GM12878 (cell line): ENCODE measurements around the gene SRSF2. TPM values are rescaled to one million over a fixed set of nuclear protein-coding genes. Genes with fewer than 3 reads are reported as not detected.
A peak's percentile ranks its signal among the peaks of the same experiment; 100 is the strongest.

Experiments
- ATAC-seq: fragments of 200-7000 bp; cut with Tn5 transposase; 3 replicates; pipeline ENCODE4 v1.9.1; 2020; ENCODE audit warnings: mild to moderate bottlenecking, moderate library complexity
- BruUV-seq: library from RNA; stranded (reverse); fragments of 400-500 nt; replicated peaks from 2 replicates; lab custom pipeline; 2021; lab: Mats Ljungman, UMichigan
- CTCF ChIA-PET: fragments of 300-600 bp; sonication (Branson Sonifier 250); formaldehyde crosslinking; extraction: SDS; loops from one replicate; lab custom pipeline; 2021; ENCODE audit warnings: inconsistent platforms; lab: Yijun Ruan, JAX
- POLR2A ChIA-PET: fragments of 350-600 bp; formaldehyde crosslinking; extraction: SDS; loops from one replicate; lab custom pipeline; 2021; ENCODE audit warnings: inconsistent platforms; lab: Charles Lee
- RAD21 ChIA-PET: fragments of 300-600 bp; sonication (Branson Sonifier 250); formaldehyde crosslinking; loops from one replicate; lab custom pipeline; 2023; ENCODE audit warnings: antibody characterized with exemption; ENCODE audit not compliant: unreplicated experiment; lab: Charles Lee
- SMC1A ChIA-PET: fragments of 300-600 bp; sonication (Branson Sonifier 250); formaldehyde crosslinking; loops from one replicate; lab custom pipeline; 2023; ENCODE audit not compliant: unreplicated experiment, uncharacterized antibody; lab: Charles Lee
- DNase-seq: peaks from one replicate; pipeline ENCODE4 v3.0.0-alpha.2; 2011; ENCODE audit warnings: low read depth, low spot score
- FAIRE-seq: peaks from 3 replicates; lab custom pipeline; 2011; peaks lifted over from hg19 to GRCh38; lab: Jason Lieb, UNC
- H2AFZ ChIP-seq: 2 replicates; pipeline ENCODE4 v1.6.0; 2011; ENCODE audit warnings: low read depth, low read length, control low read depth; ENCODE audit not compliant: control insufficient read depth
- H3K27ac ChIP-seq: 2 replicates; pipeline ENCODE4 v1.5.1; 2011; ENCODE audit warnings: control low read depth; ENCODE audit not compliant: control insufficient read depth, insufficient read depth
- H3K27me3 ChIP-seq, 2 experiments: replicated peaks in 1 of 2; 2 replicates each; pipeline versions ENCODE4 v1.6.0 to v1.6.1; 2011; ENCODE audit warnings: low read length in 1 of 2; ENCODE audit not compliant: control insufficient read depth in 2 of 2, insufficient read depth in 2 of 2
- H3K36me3 ChIP-seq, 2 experiments: 2 replicates each; pipeline ENCODE4 v1.5.1; 2011; ENCODE audit warnings: low read length in 1 of 2; ENCODE audit not compliant: control insufficient read depth in 2 of 2, insufficient read depth in 2 of 2
- H3K4me1 ChIP-seq: 2 replicates; pipeline ENCODE4 v1.6.1; 2011; ENCODE audit warnings: mild to moderate bottlenecking, low read length, moderate library complexity, mixed read lengths; ENCODE audit not compliant: control insufficient read depth, insufficient read depth
- H3K4me2 ChIP-seq: 2 replicates; pipeline ENCODE4 v1.6.0; 2011; ENCODE audit warnings: control low read depth; ENCODE audit not compliant: control insufficient read depth, insufficient read depth
- H3K4me3 ChIP-seq: fragments of 200-600 bp; sonication (generic); 2 replicates; pipeline ENCODE4 v1.5.1; 2016
- H3K79me2 ChIP-seq: 2 replicates; pipeline ENCODE4 v1.6.0; 2011; ENCODE audit warnings: low read length; ENCODE audit not compliant: control insufficient read depth, insufficient read depth
- H3K9ac ChIP-seq: 2 replicates; pipeline ENCODE4 v1.8.0; 2011; ENCODE audit warnings: low read length, control low read depth, mixed read lengths; ENCODE audit not compliant: control insufficient read depth, insufficient read depth
- H3K9me3 ChIP-seq: replicated peaks from 3 replicates; pipeline ENCODE4 v1.5.1; 2011; ENCODE audit warnings: mild to moderate bottlenecking, low read length; ENCODE audit not compliant: control insufficient read depth, insufficient read depth
- H4K20me1 ChIP-seq: 2 replicates; pipeline ENCODE4 v1.6.0; 2011; ENCODE audit not compliant: control insufficient read depth, insufficient read depth
- ETV6 ChIP-seq, 2 experiments: fragments of 450-650 bp in 1 of 2; IDR thresholded peaks in 1 of 2; conservative IDR thresholded peaks in 1 of 2; 2 replicates each; pipeline ENCODE4 v1.6.1; 2014; ENCODE audit warnings: antibody characterized with exemption in 1 of 2, borderline replicate concordance in 1 of 2, low read depth in 1 of 2, mild to moderate bottlenecking in 1 of 2, moderate library complexity in 1 of 2
- HDGF ChIP-seq: fragments of 450-650 bp; IDR thresholded peaks from 2 replicates; pipeline ENCODE4 v1.6.1; 2016; ENCODE audit warnings: antibody characterized with exemption
- IKZF2 ChIP-seq, 2 experiments: fragments of 450-650 bp; IDR thresholded peaks; 2 replicates each; pipeline ENCODE4 v1.6.1; 2017; ENCODE audit warnings: mild to moderate bottlenecking in 2 of 2, moderate library complexity in 2 of 2
- NBN ChIP-seq: fragments of 450-650 bp; IDR thresholded peaks from 2 replicates; pipeline ENCODE4 v1.6.1; 2016
- PML ChIP-seq: IDR thresholded peaks from 2 replicates; pipeline ENCODE4 v1.6.1; 2012; ENCODE audit warnings: low read length, inconsistent platforms
- RUNX3 ChIP-seq: IDR thresholded peaks from 2 replicates; pipeline ENCODE4 v1.6.1; 2012; ENCODE audit warnings: low read length, inconsistent platforms
- WGBS: methylation state at CpG from one replicate; pipeline ENCODE4 v1.1.6; 2016; ENCODE audit warnings: low lambda C conversion rate; ENCODE audit not compliant: insufficient replicate concordance, insufficient coverage; ENCODE audit errors: missing lambda C conversion rate; 5-methylcytosine and 5-hydroxymethylcytosine counted together
- in situ Hi-C: fragments of 300-500 bp; cut with MboI; formaldehyde crosslinking; loops from 9 replicates; pipeline ENCODE4 v1.14.3; 2018; ENCODE audit warnings: mixed read lengths
- intact Hi-C: fragments of 100-400 bp; cut with micrococcal nuclease; formaldehyde crosslinking; loops from one replicate; pipeline ENCODE4 v1.14.2; 2022; ENCODE audit not compliant: unreplicated experiment
- polyA plus RNA-seq, 11 experiments: library from polyadenylated mRNA; depleted of rRNA in 4 of 11; unstranded in 6 of 11; stranded (reverse) in 5 of 11; fragments of >200 nt; fragmentation: Nextera tagmentation in 4 of 11; fragmentation: Illumina TruSeq in 1 of 11; extraction: Ambion mirVana in 4 of 11; extraction: Trizol in 1 of 11; gene quantifications; 1 replicate in 1 of 11; 2 replicates in 10 of 11; pipeline versions ENCODE4 v1.2.1 to v1.2.3, GENCODE V29; 2011 to 2016; ENCODE audit warnings: inconsistent platforms in 2 of 11, missing spikeins in 2 of 11, low read depth in 1 of 11
- total RNA-seq, 4 experiments: library from RNA; depleted of rRNA in 3 of 4; stranded (reverse); fragments of >200 nt in 3 of 4; fragmentation: Illumina TruSeq in 1 of 4; extraction: Trizol in 1 of 4; gene quantifications; 2 replicates each; pipeline versions ENCODE4 v1.2.1 to v1.2.3, GENCODE V29; 2013 to 2021
- TF ChIP-seq, protein P1 (sequence below): fragments of 450-650 bp; IDR thresholded peaks from 2 replicates; pipeline ENCODE4 v1.6.1; 2016; ENCODE audit warnings: mild to moderate bottlenecking
- TF ChIP-seq, protein P2 (sequence below): fragments of 450-650 bp; IDR thresholded peaks from 2 replicates; pipeline ENCODE4 v1.6.1; 2017; ENCODE audit warnings: borderline replicate concordance
- TF ChIP-seq, protein P3 (sequence below): fragments of 450-650 bp; formaldehyde crosslinking; IDR thresholded peaks from 2 replicates; pipeline ENCODE4 v1.5.0; 2022; ENCODE audit warnings: mild to moderate bottlenecking, missing genetic modification characterization
- TF ChIP-seq, protein P4 (sequence below): fragments of 450-650 bp; IDR thresholded peaks from 2 replicates; pipeline ENCODE4 v1.6.1; 2017; ENCODE audit warnings: mild to moderate bottlenecking
- TF ChIP-seq, protein P5 (sequence below): fragments of 450-650 bp; IDR thresholded peaks from 2 replicates; pipeline ENCODE4 v1.6.1; 2017; ENCODE audit warnings: low read depth, mild to moderate bottlenecking, moderate library complexity

The SRSF2 gene
- total and polyA plus RNA-seq, 10 of the 15 experiments (the other 5 are each of a cell fraction or from before 2014, with no cell fraction given) = 225 to 795 (median 410) TPM

DNA sequence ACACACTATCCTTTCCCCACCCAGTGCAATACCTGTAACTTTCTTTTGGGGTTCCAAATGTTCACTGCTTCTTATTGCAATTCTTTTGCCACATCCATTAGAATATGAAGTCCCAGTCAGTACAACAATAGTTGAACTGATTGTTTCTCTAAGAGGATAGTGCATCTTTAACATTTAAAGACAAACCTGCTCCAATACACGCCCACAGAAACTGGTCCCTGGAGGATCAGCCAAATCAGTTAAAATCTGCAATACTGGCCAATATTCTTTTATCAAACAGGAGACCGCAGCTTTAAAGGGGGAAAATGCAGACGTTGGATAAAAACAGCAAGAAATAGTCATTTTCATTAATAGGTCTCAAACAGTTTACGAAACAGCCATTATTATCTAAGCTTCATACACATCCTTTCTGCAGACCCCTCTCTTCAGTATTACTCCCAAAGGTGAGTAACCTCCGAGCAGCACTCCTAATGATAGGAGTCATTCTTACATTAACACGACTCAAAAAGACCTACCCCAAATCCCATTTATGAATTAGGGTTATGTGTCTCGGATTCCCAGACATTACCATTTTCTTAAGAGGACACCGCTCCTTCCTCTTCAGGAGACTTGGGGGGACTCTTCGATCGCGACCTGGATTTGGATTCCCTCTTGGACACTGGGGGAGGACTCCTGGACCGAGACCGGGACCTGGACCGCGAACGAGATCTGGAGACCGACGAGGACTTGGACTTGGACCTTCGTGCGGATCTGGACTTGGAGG is 1.4 kb downstream of the SRSF2 start:
- no TSS peak for BruUV-seq
- peak overlapping the region; percentile 87 for H3K4me3 ChIP-seq
- peaks cover 78% of the 10 kb centered on the region for H3K79me2 ChIP-seq
- FAIRE-seq (peak; percentile 56), DNase-seq (no peak), ATAC-seq (no peak)
- H3K36me3 ChIP-seq = peaks cover 8 to 33% of the 10 kb centered on the region in 2 experiments
- peak overlapping the region; percentile 89 for H3K27ac ChIP-seq
- intact Hi-C loops = loop anchor here (1.0 to 10.0 kb wide), 2 partner anchors 8 to 349 kb away; no protein-coding TSS in a partner anchor
- ChIA-PET POLR2A (interaction anchor here (6.4 kb wide), 1 partner anchor 9 kb away, joined by 60 read pairs; the partner anchor contains the start of genes JMJD6 and METTL23), CTCF (interaction anchor here (0.5 to 1.5 kb wide), 8 partner anchors 9 to 1326 kb away, joined by 3 to 12 read pairs (median 3); partner anchors contain the start of genes JMJD6 and METTL23), SMC1A (interaction anchor here (1.1 to 2.1 kb wide), 2 partner anchors 8 to 89 kb away, joined by 3 to 9 read pairs; no protein-coding TSS in a partner anchor), RAD21 (no interaction called here)
- H3K4me2 ChIP-seq = peak overlapping the region; percentile 75
- H2AFZ ChIP-seq = no peak overlapping the region
- in situ Hi-C loops = no loop called here
- WGBS = under 1% methylated on average over 20 of the region's 20 CpGs
- peak overlapping the region; percentile 97 for H3K9ac ChIP-seq
- no peaks in the 10 kb centered on the region; the same call in 2 of the 3 replicates for H3K9me3 ChIP-seq
- no peaks in the 10 kb centered on the region for H3K27me3 ChIP-seq
- H4K20me1 ChIP-seq = no peaks in the 10 kb centered on the region; the same call in 1 of the 2 replicates
- no peaks in the 10 kb centered on the region; the same call in none of the 2 replicates for H3K4me1 ChIP-seq
- no peak for TF ChIP-seq ETV6 (conservative IDR thresholded peaks at IDR 0.05 in 1 of 2, IDR thresholded peaks at IDR 0.05 in 1 of 2; ENCODE audit: borderline replicate concordance in 1 of 2, low read depth in 1 of 2)
- 0 out of 2 replicates have a peak, but pooled peaks have one; percentile 20 for TF ChIP-seq NBN
- peak; percentile 86; the same call in 1 of the 2 replicates for TF ChIP-seq HDGF
- TF ChIP-seq, protein P1, sequence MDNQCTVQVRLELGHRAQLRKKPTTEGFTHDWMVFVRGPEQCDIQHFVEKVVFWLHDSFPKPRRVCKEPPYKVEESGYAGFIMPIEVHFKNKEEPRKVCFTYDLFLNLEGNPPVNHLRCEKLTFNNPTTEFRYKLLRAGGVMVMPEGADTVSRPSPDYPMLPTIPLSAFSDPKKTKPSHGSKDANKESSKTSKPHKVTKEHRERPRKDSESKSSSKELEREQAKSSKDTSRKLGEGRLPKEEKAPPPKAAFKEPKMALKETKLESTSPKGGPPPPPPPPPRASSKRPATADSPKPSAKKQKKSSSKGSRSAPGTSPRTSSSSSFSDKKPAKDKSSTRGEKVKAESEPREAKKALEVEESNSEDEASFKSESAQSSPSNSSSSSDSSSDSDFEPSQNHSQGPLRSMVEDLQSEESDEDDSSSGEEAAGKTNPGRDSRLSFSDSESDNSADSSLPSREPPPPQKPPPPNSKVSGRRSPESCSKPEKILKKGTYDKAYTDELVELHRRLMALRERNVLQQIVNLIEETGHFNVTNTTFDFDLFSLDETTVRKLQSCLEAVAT = peak; percentile 35
- TF ChIP-seq, protein P2, sequence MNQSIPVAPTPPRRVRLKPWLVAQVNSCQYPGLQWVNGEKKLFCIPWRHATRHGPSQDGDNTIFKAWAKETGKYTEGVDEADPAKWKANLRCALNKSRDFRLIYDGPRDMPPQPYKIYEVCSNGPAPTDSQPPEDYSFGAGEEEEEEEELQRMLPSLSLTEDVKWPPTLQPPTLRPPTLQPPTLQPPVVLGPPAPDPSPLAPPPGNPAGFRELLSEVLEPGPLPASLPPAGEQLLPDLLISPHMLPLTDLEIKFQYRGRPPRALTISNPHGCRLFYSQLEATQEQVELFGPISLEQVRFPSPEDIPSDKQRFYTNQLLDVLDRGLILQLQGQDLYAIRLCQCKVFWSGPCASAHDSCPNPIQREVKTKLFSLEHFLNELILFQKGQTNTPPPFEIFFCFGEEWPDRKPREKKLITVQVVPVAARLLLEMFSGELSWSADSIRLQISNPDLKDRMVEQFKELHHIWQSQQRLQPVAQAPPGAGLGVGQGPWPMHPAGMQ = no peak
- peak; percentile 5; the same call in 1 of the 2 replicates for TF ChIP-seq RUNX3
- TF ChIP-seq, protein P3, sequence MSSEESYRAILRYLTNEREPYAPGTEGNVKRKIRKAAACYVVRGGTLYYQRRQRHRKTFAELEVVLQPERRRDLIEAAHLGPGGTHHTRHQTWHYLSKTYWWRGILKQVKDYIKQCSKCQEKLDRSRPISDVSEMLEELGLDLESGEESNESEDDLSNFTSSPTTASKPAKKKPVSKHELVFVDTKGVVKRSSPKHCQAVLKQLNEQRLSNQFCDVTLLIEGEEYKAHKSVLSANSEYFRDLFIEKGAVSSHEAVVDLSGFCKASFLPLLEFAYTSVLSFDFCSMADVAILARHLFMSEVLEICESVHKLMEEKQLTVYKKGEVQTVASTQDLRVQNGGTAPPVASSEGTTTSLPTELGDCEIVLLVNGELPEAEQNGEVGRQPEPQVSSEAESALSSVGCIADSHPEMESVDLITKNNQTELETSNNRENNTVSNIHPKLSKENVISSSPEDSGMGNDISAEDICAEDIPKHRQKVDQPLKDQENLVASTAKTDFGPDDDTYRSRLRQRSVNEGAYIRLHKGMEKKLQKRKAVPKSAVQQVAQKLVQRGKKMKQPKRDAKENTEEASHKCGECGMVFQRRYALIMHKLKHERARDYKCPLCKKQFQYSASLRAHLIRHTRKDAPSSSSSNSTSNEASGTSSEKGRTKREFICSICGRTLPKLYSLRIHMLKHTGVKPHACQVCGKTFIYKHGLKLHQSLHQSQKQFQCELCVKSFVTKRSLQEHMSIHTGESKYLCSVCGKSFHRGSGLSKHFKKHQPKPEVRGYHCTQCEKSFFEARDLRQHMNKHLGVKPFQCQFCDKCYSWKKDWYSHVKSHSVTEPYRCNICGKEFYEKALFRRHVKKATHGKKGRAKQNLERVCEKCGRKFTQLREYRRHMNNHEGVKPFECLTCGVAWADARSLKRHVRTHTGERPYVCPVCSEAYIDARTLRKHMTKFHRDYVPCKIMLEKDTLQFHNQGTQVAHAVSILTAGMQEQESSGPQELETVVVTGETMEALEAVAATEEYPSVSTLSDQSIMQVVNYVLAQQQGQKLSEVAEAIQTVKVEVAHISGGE (CRISPR knock-in tag) = no peak
- TF ChIP-seq, protein P4, sequence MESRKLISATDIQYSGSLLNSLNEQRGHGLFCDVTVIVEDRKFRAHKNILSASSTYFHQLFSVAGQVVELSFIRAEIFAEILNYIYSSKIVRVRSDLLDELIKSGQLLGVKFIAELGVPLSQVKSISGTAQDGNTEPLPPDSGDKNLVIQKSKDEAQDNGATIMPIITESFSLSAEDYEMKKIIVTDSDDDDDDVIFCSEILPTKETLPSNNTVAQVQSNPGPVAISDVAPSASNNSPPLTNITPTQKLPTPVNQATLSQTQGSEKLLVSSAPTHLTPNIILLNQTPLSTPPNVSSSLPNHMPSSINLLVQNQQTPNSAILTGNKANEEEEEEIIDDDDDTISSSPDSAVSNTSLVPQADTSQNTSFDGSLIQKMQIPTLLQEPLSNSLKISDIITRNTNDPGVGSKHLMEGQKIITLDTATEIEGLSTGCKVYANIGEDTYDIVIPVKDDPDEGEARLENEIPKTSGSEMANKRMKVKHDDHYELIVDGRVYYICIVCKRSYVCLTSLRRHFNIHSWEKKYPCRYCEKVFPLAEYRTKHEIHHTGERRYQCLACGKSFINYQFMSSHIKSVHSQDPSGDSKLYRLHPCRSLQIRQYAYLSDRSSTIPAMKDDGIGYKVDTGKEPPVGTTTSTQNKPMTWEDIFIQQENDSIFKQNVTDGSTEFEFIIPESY = no peak
- TF ChIP-seq IKZF2 (IDR thresholded peaks at IDR 0.05) = 0 out of 4 replicates have a peak, but pooled peaks of 1 of the 2 experiments have one; percentile 16
- no peak for TF ChIP-seq PML
- TF ChIP-seq, protein P5, sequence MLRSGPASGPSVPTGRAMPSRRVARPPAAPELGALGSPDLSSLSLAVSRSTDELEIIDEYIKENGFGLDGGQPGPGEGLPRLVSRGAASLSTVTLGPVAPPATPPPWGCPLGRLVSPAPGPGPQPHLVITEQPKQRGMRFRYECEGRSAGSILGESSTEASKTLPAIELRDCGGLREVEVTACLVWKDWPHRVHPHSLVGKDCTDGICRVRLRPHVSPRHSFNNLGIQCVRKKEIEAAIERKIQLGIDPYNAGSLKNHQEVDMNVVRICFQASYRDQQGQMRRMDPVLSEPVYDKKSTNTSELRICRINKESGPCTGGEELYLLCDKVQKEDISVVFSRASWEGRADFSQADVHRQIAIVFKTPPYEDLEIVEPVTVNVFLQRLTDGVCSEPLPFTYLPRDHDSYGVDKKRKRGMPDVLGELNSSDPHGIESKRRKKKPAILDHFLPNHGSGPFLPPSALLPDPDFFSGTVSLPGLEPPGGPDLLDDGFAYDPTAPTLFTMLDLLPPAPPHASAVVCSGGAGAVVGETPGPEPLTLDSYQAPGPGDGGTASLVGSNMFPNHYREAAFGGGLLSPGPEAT = peak; percentile 40; the same call in 1 of the 2 replicates
